Lung (tissue), 12 donors: Measurements from ENCODE around the gene MATR3. TPM values are rescaled to one million over a fixed set of nuclear protein-coding genes. Genes with fewer than 3 reads are reported as not detected.

Experiments used
- ATAC-seq: fragments of 200-7000 bp; cut with Tn5 transposase; one replicate; pipeline ENCODE4 v1.9.1; 2020; ENCODE audit warnings: moderate number of reproducible peaks; ENCODE audit not compliant: insufficient read depth, low FRiP score
- DNase-seq, 3 donors: peaks; one replicate each; pipeline ENCODE4 v3.0.0-alpha.2; 2013 to 2017
- H3K27ac ChIP-seq, 2 donors: one replicate each; pipeline ENCODE4 v1.5.1; 2013; ENCODE audit warnings: mild to moderate bottlenecking in 2 of 2, moderate library complexity in 2 of 2, control low read depth in 1 of 2, inconsistent platforms in 1 of 2, low read depth in 1 of 2, low read length in 1 of 2
- H3K27me3 ChIP-seq, 3 donors: one replicate each; pipeline ENCODE4 v1.5.1; 2013; ENCODE audit warnings: low read length in 2 of 3; ENCODE audit not compliant: control insufficient read depth in 3 of 3, insufficient read depth in 3 of 3
- H3K36me3 ChIP-seq, 4 donors: one replicate each; pipeline ENCODE4 v1.5.1; 2013; ENCODE audit warnings: low read length in 4 of 4, mild to moderate bottlenecking in 1 of 4, moderate library complexity in 1 of 4; ENCODE audit not compliant: control insufficient read depth in 4 of 4, insufficient read depth in 4 of 4
- H3K4me1 ChIP-seq, 5 donors: one replicate each; pipeline ENCODE4 v1.5.1; 2013; ENCODE audit warnings: low read length in 5 of 5, mild to moderate bottlenecking in 2 of 5, moderate library complexity in 1 of 5; ENCODE audit not compliant: control insufficient read depth in 5 of 5, insufficient read depth in 5 of 5
- H3K4me3 ChIP-seq: one replicate; pipeline ENCODE4 v1.5.1; 2013; ENCODE audit warnings: mild to moderate bottlenecking, control low read depth, moderate library complexity
- H3K9ac ChIP-seq, 2 donors: one replicate each; pipeline ENCODE4 v1.5.1; 2013; ENCODE audit warnings: low read length in 2 of 2, control low read depth in 1 of 2; ENCODE audit not compliant: insufficient read depth in 1 of 2
- H3K9me3 ChIP-seq, 4 donors: one replicate each; pipeline ENCODE4 v1.5.1; 2013; ENCODE audit warnings: low read length in 3 of 4, mild to moderate bottlenecking in 1 of 4, moderate library complexity in 1 of 4; ENCODE audit not compliant: control insufficient read depth in 4 of 4, insufficient read depth in 3 of 4
- WGBS, 2 donors: extraction: QIAGEN DNeasy Blood & Tissue Kit; methylation state at CpG; one replicate each; pipeline ENCODE4 v1.1.7; 2013; 5-methylcytosine and 5-hydroxymethylcytosine counted together
- polyA plus RNA-seq, 2 donors: library from polyadenylated mRNA; stranded (reverse); fragments of 200-250 nt; gene quantifications; one replicate each; pipeline ENCODE4 v1.2.1, GENCODE V29; 2013
- total RNA-seq, 2 donors: library from RNA; depleted of rRNA in 1 of 2; stranded (reverse); fragments of >200 nt in 1 of 2; gene quantifications; one replicate each; pipeline ENCODE4 v1.2.1, GENCODE V29; 2014 to 2021
- TF ChIP-seq, protein P1 (sequence below): IDR thresholded peaks from 2 replicates; pipeline ENCODE4 v1.5.1; 2012; ENCODE audit warnings: mild to moderate bottlenecking; ENCODE audit errors: control extremely low read depth, extremely low read depth
- donor health status: control.
- donor health status: control.
- donor health status: Bipolar disorder and iron deficiency.
- donor health status: healthy.
- donor health status: DM: yes; HTN: yes; CAD: no.

The MATR3 gene
- total and polyA plus RNA-seq, 4 donors: 89.9 to 461 (median 100) TPM

DNA sequence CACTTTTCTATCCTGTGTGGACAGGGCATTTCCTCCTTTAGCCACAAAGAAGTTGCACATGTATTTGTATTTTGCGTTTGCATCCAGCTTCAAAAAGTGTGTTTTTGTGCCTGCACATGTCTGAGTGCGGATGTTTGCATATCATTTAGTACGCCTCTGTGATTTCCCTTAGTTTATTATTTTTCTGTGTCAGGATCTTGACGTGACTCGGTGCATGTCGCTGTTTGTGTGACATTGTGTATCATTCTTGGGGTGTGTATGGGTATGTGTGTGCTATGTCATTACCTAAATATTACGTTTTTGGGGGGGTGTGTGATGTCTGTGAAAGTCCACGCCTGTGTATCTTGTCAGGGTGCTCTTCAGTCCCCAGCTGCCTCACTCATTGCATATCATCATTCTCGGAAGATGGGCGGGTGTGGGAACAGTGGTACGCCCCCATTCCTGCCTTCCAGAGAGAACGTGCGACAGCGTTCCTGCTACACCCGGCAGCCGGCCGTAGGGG is 47.7 kb downstream of the MATR3 start:
- WGBS, 2 donors: 3 to 6% methylated on average over 17 of the region's 17 CpGs
- Histone ChIP-seq H3K4me1 (peaks cover 0 to 26% (median 4%) of the 10 kb centered on the region in 5 donors), H3K27ac (peak overlapping the region in 1 of 2 donors; percentile 32), H3K9ac (peak overlapping the region in 1 of 2 donors; percentile 30), H3K4me3 (peak overlapping the region; percentile 45), H3K36me3 (peaks cover 0 to 9% (median 3%) of the 10 kb centered on the region in 4 donors), H3K27me3 (no peaks in the 10 kb centered on the region), H3K9me3 (no peaks in the 10 kb centered on the region)
- TF ChIP-seq, protein P1, sequence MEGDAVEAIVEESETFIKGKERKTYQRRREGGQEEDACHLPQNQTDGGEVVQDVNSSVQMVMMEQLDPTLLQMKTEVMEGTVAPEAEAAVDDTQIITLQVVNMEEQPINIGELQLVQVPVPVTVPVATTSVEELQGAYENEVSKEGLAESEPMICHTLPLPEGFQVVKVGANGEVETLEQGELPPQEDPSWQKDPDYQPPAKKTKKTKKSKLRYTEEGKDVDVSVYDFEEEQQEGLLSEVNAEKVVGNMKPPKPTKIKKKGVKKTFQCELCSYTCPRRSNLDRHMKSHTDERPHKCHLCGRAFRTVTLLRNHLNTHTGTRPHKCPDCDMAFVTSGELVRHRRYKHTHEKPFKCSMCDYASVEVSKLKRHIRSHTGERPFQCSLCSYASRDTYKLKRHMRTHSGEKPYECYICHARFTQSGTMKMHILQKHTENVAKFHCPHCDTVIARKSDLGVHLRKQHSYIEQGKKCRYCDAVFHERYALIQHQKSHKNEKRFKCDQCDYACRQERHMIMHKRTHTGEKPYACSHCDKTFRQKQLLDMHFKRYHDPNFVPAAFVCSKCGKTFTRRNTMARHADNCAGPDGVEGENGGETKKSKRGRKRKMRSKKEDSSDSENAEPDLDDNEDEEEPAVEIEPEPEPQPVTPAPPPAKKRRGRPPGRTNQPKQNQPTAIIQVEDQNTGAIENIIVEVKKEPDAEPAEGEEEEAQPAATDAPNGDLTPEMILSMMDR: no peak
- ATAC-seq (no peak), DNase-seq (no peak)

DNA sequence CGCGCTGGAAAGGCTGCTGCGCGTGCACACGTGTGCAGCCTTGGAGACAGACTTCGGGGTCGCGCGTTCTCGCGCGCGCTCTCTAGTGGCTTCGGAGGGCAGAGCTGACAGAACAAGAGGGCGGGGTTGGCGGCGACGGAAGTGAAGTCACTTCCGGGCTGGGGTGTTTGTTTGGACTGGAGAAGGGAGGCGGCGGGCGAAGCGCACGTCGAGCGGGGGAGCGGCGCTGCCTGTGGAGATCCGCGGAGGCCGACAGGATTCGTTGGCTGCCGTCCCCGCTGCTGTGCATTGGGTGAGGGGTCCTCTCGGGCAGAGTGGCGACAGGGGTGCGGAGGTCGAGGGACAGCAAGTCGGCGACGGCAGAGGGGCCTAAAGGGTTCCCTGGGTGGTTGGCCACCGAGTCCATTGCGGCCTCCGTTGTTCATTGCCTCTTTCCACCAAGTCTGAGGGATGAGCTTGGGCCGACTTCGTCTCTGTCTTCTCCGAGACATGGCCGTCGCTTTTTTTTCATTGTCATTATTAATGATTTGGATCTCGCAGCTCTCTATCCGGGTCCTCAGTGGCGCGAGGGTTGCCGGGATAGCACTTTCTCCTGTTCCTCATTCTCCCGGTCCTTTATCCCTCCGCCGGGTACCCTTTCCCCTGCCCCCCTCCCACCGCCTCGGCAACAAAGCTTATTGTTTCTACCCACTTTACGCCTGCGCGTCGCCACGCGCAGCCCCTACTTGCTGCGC is 48.3 kb downstream of the MATR3 start, which contains the start of gene PAIP2:
Gene PAIP2, plus strand, starts transcription at position 166 of the 734 bp plus-strand sequence. CDS start 21,931 bp downstream, outside the sequence.
- DNase-seq (peak; percentile 98 to 99 (median 99)), ATAC-seq (peak; percentile 97)
- H3K9me3 ChIP-seq: no peaks in the 10 kb centered on the region
- TF ChIP-seq, protein P1: peak; percentile 72
- 0 to 1% methylated on average over 66 of the region's 66 CpGs for WGBS, 2 donors
- peaks cover 0 to 9% (median 6%) of the 10 kb centered on the region in 4 donors for H3K36me3 ChIP-seq
- peak within 1 kb of the TSS; percentile 99 for H3K9ac ChIP-seq
- no peaks in the 10 kb centered on the region for H3K27me3 ChIP-seq
- peak within 1 kb of the TSS; percentile 96 to 100 for H3K27ac ChIP-seq
- peak within 1 kb of the TSS; percentile 96 for H3K4me3 ChIP-seq
- H3K4me1 ChIP-seq: peaks cover 0 to 26% (median 4%) of the 10 kb centered on the region in 5 donors

DNA sequence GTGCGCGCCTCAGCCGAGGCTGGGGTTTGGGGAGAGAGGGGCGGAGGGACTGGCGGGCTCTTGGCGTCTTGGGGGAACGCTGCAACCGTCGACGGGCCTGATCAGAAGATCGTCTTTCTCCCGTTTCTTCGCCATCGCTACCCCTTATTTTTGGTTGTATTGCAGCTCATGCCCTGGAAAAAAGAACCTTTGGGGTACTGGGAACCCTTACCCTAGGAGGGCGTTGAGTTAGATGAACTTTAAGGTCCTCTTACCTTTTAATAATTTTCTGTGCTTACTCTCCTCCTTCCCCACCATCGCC is 48.8 kb downstream of the MATR3 start:
- DNase-seq: no peak
- Histone ChIP-seq H3K9me3 (no peaks in the 10 kb centered on the region), H3K4me3 (peak overlapping the region; percentile 96), H3K4me1 (peaks cover 0 to 26% (median 4%) of the 10 kb centered on the region in 5 donors), H3K9ac (peak overlapping the region; percentile 99), H3K27ac (peak overlapping the region; percentile 96 to 100), H3K27me3 (no peaks in the 10 kb centered on the region), H3K36me3 (peaks cover 0 to 9% (median 6%) of the 10 kb centered on the region in 4 donors)
- no peak for ATAC-seq
- TF ChIP-seq, protein P1: no peak
- 0% methylated on average over 16 of the region's 16 CpGs for WGBS, 2 donors
